CD4-positive, alpha-beta memory T cell (primary cell): Measurements from ENCODE around the gene FOS. TPM values are rescaled to one million over a fixed set of nuclear protein-coding genes. Genes with fewer than 3 reads are reported as not detected.

ENCODE experiments used
- CTCF ChIA-PET: fragments of 350-600 bp; sonication (Branson Sonifier 250); formaldehyde crosslinking; loops from one replicate; lab custom pipeline; 2021; ENCODE audit warnings: inconsistent platforms; ENCODE audit not compliant: partially characterized antibody; lab: Charles Lee
- POLR2A ChIA-PET: fragments of 350-600 bp; sonication (Branson Sonifier 250); formaldehyde crosslinking; loops from one replicate; lab custom pipeline; 2021; ENCODE audit not compliant: partially characterized antibody; lab: Charles Lee
- DNase-seq, 5 donors: peaks; one replicate each; pipeline versions ENCODE4 v3.0.0 to v3.0.0-alpha.2; 2020 to 2022; ENCODE audit warnings: mixed read lengths in 1 of 5
- H3K27ac ChIP-seq: one replicate; pipeline ENCODE4 v1.7.0; 2013; ENCODE audit warnings: low read depth, low read length
- H3K27me3 ChIP-seq: 2 replicates; pipeline ENCODE4 v1.7.0; 2013; ENCODE audit warnings: mild to moderate bottlenecking, low read length, moderate library complexity; ENCODE audit not compliant: insufficient read depth
- H3K36me3 ChIP-seq: 2 replicates; pipeline ENCODE4 v1.7.0; 2013; ENCODE audit warnings: mild to moderate bottlenecking, low read length, moderate library complexity; ENCODE audit not compliant: insufficient read depth
- H3K4me1 ChIP-seq: 2 replicates; pipeline ENCODE4 v1.7.0; 2013; ENCODE audit warnings: mild to moderate bottlenecking, low read length, moderate library complexity; ENCODE audit not compliant: insufficient read depth
- H3K4me3 ChIP-seq, 2 donors: one replicate each; pipeline ENCODE4 v1.7.0; 2013; ENCODE audit warnings: low read length in 2 of 2, mild to moderate bottlenecking in 1 of 2
- H3K9me3 ChIP-seq, 2 donors: one replicate each; pipeline ENCODE4 v1.7.0; 2013; ENCODE audit warnings: low read length in 2 of 2, control low read depth in 1 of 2; ENCODE audit not compliant: control insufficient read depth in 1 of 2
- H3K27ac Mint-ChIP-seq, 7 donors: one replicate each; pipeline ENCODE4 v1.8.0; 2020 to 2021; ENCODE audit warnings: mixed read lengths in 7 of 7, mild to moderate bottlenecking in 6 of 7, inconsistent platforms in 3 of 7, moderate library complexity in 3 of 7
- H3K27me3 Mint-ChIP-seq, 2 donors: one replicate each; pipeline ENCODE4 v1.8.0; 2020 to 2021; ENCODE audit warnings: mixed read lengths in 2 of 2
- H3K36me3 Mint-ChIP-seq, 2 donors: one replicate each; pipeline ENCODE4 v1.8.0; 2020 to 2021; ENCODE audit warnings: mixed read lengths in 2 of 2, inconsistent platforms in 1 of 2, mild to moderate bottlenecking in 1 of 2
- H3K4me1 Mint-ChIP-seq, 4 donors: one replicate each; pipeline ENCODE4 v1.8.0; 2020 to 2021; ENCODE audit warnings: mixed read lengths in 4 of 4, mild to moderate bottlenecking in 1 of 4
- H3K4me3 Mint-ChIP-seq, 8 donors: one replicate each; pipeline ENCODE4 v1.8.0; 2020 to 2021; ENCODE audit warnings: mixed read lengths in 8 of 8, mild to moderate bottlenecking in 7 of 8, moderate library complexity in 6 of 8, inconsistent platforms in 3 of 8
- H3K9me3 Mint-ChIP-seq, 8 donors: one replicate each; pipeline ENCODE4 v1.8.0; 2020 to 2021; ENCODE audit warnings: mixed read lengths in 8 of 8, mild to moderate bottlenecking in 5 of 8, inconsistent platforms in 3 of 8, moderate library complexity in 1 of 8
- intact Hi-C: fragments of 100-400 bp; cut with micrococcal nuclease; formaldehyde crosslinking; loops from one replicate; pipeline ENCODE4 v1.15.1; 2023
- polyA plus RNA-seq, 2 donors: library from polyadenylated mRNA; unstranded; fragments of 300-500 nt; fragmentation: Illumina TruSeq; gene quantifications; one replicate each; pipeline ENCODE4 v1.2.3, GENCODE V29; 2021
- total RNA-seq, 2 experiments: library from RNA; stranded (reverse); gene quantifications; one replicate each; pipeline ENCODE4 v1.2.3, GENCODE V29; 2021

Gene FOS
- total and polyA plus RNA-seq, 4 experiments from 2014 or later: 4.1 to 519 (median 83.3) TPM

DNA sequence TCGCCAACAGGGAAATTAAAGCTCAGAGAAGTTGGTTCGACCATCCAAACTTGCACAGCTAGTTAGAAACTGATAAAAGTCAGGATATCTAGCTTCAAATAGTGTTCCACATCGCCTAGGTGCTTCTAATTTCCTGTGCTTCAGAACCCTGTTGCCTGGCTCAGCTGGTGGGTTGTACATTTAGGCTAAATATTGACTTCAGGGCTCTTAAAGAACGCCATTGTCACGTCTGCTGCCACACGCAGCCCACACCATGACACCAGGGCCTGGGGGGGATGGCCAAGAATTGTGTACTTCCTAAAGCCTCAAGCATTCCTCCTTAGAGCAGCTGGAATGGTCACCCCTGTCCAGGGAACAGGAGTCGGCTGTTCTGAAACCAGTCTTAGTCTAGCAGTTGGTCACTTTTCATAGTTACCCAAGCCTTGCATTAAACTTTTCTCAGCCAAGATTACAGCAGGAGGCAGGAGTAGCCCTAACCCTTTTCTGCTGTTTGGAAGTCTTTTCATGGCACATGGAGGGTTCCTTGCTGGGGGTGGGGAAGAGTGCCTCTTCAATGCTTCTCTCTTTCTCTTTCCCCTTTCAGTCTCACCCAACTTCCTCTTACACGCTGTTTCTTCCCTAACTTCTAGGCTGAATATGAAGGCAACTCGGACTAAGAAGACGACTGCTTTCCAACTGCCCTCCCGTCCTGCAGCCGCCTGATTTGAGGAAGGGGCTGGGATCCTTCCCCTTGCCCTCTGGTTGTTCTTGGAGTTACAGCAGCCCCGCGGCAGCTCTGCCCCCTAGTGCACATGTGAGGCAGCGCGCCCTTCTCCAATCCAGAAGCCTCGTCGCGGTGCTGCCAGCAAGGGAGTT is 17.1 kb downstream of the FOS start:
- Histone ChIP-seq H3K27ac (peak overlapping the region; percentile 90), H3K27me3 (no peaks in the 10 kb centered on the region), H3K4me1 (peaks cover 30% of the 10 kb centered on the region), H3K9me3 (no peaks in the 10 kb centered on the region), H3K36me3 (no peaks in the 10 kb centered on the region), H3K4me3 (peak overlapping the region; percentile 20 to 23)
- peak overlapping the region; percentile 84 to 99 (median 98) for H3K27ac Mint-ChIP-seq
- CTCF ChIA-PET: interaction anchor here (0.7 to 14.1 kb wide), 30 partner anchors 9 to 435 kb away, joined by 3 to 273 read pairs (median 5); partner anchors contain the start of genes NEK9 and TMED10
- peak; percentile 74 to 78 (median 77) for DNase-seq
- H3K36me3 Mint-ChIP-seq: no peaks in the 10 kb centered on the region
- intact Hi-C loops: loop anchor here (1.0 kb wide), 4 partner anchors 63 to 168 kb away; partner anchors contain the start of gene NEK9
- POLR2A ChIA-PET: interaction anchor here (0.7 to 4.4 kb wide), 14 partner anchors 9 to 292 kb away, joined by 3 to 47 read pairs (median 7); partner anchors contain the start of genes FOS, NEK9 and TMED10
- H3K9me3 Mint-ChIP-seq: no peaks in the 10 kb centered on the region
- H3K4me1 Mint-ChIP-seq: peaks cover 10 to 28% (median 22%) of the 10 kb centered on the region in 4 donors
- H3K4me3 Mint-ChIP-seq: peak overlapping the region; percentile 83 to 97 (median 92)
- no peaks in the 10 kb centered on the region for H3K27me3 Mint-ChIP-seq

DNA sequence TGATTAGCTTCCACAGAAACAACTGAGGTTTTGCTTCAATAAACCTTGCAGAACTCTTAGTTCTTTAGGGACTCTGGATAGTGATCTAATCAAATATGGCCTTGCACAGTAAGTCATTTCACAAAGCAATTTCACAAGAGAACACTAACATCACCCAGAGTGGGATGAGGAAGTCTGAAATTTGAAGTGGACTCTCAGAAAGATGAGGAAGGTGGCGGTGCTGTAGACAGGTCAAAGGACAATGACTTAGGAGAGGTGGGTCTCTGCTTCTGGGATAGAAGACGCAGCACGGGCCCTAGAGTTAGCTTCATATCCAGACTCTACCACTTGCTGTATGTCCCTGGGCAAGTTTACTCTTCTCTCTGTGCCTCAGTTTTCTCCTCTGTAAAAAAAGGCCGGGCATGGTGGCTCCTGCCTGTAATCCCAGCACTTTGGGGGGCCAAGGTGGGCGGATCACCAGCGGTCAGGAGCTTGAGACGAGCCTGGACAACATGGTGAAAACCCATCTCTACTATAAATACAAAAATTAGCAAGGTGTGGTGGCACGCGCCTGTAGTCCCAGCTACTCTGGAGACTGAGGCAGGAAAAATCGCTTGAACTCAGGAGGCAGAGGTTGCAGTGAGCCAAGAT is 18.9 kb downstream of the FOS start:
- Histone ChIP-seq H3K4me1 (peaks cover 37% of the 10 kb centered on the region), H3K27me3 (no peaks in the 10 kb centered on the region), H3K9me3 (no peaks in the 10 kb centered on the region), H3K4me3 (no peak overlapping the region), H3K27ac (no peak overlapping the region), H3K36me3 (no peaks in the 10 kb centered on the region)
- CTCF ChIA-PET: interaction anchor here (0.7 to 14.1 kb wide), 17 partner anchors 7 to 437 kb away, joined by 3 to 273 read pairs (median 5); partner anchors contain the start of genes NEK9 and TMED10
- intact Hi-C loops: no loop called here
- H3K27ac Mint-ChIP-seq: no peak overlapping the region
- no peaks in the 10 kb centered on the region for H3K36me3 Mint-ChIP-seq
- H3K4me1 Mint-ChIP-seq: peaks cover 16 to 43% (median 25%) of the 10 kb centered on the region in 4 donors
- H3K9me3 Mint-ChIP-seq: no peaks in the 10 kb centered on the region
- POLR2A ChIA-PET: interaction anchor here (1.1 to 1.8 kb wide), 2 partner anchors 65 to 171 kb away, joined by 6 read pairs; partner anchors contain the start of gene NEK9
- no peaks in the 10 kb centered on the region for H3K27me3 Mint-ChIP-seq
- no peak for DNase-seq
- H3K4me3 Mint-ChIP-seq: no peak overlapping the region

DNA sequence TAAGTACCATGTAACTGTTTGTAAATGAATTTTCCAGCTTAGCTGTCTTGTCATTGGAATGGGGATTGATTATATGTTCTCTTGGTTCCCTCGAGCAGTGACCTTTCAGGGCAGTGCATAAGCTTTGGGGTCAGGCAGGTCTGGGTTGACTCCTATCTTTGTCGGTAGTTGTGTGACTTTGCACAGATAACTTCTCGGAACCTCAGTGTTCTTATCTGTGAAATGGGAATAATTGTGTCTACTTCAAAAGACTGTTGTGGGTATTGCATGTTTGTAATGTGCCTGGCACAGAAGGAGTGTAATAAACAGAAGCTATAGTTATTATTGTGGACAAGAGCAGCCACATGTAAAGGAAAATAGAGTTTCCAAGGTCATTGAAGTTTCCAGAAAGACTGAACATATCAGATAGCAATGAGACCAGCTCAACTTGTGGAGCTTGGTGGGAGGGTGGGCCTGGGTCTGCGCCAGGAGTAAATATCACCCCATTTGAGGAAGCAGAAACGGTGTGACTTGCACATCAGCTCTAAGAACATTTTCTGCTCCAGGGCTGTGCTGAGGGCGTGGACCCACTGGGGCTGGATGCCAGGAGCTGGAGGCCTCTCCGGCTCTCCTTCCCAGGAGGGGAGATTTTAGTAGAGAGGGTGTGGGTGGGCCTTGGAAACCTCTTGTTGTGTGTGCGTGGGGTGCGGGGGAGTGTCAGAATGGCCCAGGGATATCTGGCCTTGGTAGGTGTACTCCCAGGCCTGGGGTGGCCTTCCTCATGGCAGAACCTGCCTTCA is 19.7 kb downstream of the FOS start:
- intact Hi-C loops: no loop called here
- no peak overlapping the region for H3K27ac ChIP-seq
- peaks cover 36% of the 10 kb centered on the region for H3K4me1 ChIP-seq
- Mint-ChIP-seq H3K4me1 (peaks cover 15 to 42% (median 26%) of the 10 kb centered on the region in 4 donors), H3K36me3 (no peaks in the 10 kb centered on the region), H3K4me3 (no peak overlapping the region), H3K27me3 (no peaks in the 10 kb centered on the region), H3K27ac (peak overlapping the region in 2 of 7 donors; percentile 70 to 75), H3K9me3 (no peaks in the 10 kb centered on the region)
- no peaks in the 10 kb centered on the region for H3K36me3 ChIP-seq
- H3K27me3 ChIP-seq: no peaks in the 10 kb centered on the region
- H3K4me3 ChIP-seq: no peak overlapping the region
- ChIA-PET CTCF (interaction anchor here (0.6 to 14.1 kb wide), 13 partner anchors 10 to 263 kb away, joined by 3 to 273 read pairs (median 4); partner anchors contain the start of gene NEK9), POLR2A (interaction anchor here (0.7 to 1.8 kb wide), 4 partner anchors 66 to 172 kb away, joined by 3 to 6 read pairs (median 4); partner anchors contain the start of gene NEK9)
- no peaks in the 10 kb centered on the region for H3K9me3 ChIP-seq
- DNase-seq: no peak

DNA sequence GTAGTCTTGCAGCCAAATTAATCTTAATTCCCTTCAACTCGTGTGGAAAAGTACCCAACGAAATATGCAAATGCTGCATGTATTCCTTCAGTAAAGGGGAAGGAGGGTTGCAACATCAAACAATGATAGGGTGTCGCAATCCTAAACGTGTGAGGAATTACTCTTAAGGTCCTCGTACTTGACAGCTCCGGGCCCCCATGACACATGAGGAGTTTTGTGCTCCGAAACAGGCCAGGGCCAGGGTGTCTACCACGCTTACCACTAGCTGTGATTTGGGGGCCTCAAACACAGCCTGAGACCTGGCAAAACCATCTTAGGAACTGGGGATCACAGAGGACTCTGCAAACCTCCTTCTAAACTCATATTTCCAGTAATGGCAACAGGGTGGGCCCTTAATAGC is 20.4 kb downstream of the FOS start:
- H3K27ac Mint-ChIP-seq: no peak overlapping the region
- Histone ChIP-seq H3K9me3 (no peaks in the 10 kb centered on the region), H3K4me3 (no peak overlapping the region), H3K27me3 (no peaks in the 10 kb centered on the region), H3K4me1 (peaks cover 31% of the 10 kb centered on the region), H3K27ac (no peak overlapping the region), H3K36me3 (no peaks in the 10 kb centered on the region)
- intact Hi-C loops: no loop called here
- ChIA-PET CTCF (interaction anchor here (0.8 to 14.1 kb wide), 10 partner anchors 10 to 262 kb away, joined by 3 to 273 read pairs (median 5); partner anchors contain the start of gene NEK9), POLR2A (interaction anchor here (0.7 to 0.9 kb wide), 2 partner anchors 123 to 173 kb away, joined by 3 read pairs; partner anchors contain the start of gene NEK9)
- peak in 1 of 5 donors; percentile 37 for DNase-seq
- H3K9me3 Mint-ChIP-seq: no peaks in the 10 kb centered on the region
- H3K36me3 Mint-ChIP-seq: no peaks in the 10 kb centered on the region
- H3K4me1 Mint-ChIP-seq: peaks cover 18 to 42% (median 27%) of the 10 kb centered on the region in 4 donors
- no peak overlapping the region for H3K4me3 Mint-ChIP-seq
- peaks cover 0 to 2% of the 10 kb centered on the region in 2 donors for H3K27me3 Mint-ChIP-seq

DNA sequence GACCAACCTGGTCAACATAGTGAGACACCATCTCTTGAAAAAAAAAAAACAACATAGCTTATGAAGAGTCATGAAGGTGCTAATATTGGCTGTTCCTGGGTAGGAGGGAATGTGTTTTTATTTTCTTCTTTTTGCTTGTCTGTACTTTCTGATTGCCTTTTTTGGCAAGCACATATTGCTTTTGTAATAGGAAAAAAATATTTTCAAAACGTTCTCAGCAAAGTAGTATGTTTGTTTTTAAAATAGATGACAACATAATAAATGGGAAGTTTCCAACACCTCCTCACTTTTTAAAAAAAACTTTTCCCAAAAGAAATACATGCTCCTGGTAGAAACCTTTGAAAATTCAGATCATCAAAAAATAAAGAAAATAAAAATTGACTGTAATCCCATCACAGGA is 20.9 kb downstream of the FOS start:
- H3K27me3 ChIP-seq: no peaks in the 10 kb centered on the region
- H3K4me1 ChIP-seq: peaks cover 27% of the 10 kb centered on the region
- no peaks in the 10 kb centered on the region for H3K36me3 ChIP-seq
- Mint-ChIP-seq H3K27ac (no peak overlapping the region), H3K4me1 (peaks cover 18 to 41% (median 24%) of the 10 kb centered on the region in 4 donors), H3K27me3 (peaks cover 0 to 2% of the 10 kb centered on the region in 2 donors), H3K36me3 (no peaks in the 10 kb centered on the region), H3K9me3 (no peaks in the 10 kb centered on the region), H3K4me3 (no peak overlapping the region)
- H3K27ac ChIP-seq: no peak overlapping the region
- no peak for DNase-seq
- H3K4me3 ChIP-seq: no peak overlapping the region
- POLR2A ChIA-PET: no interaction called here
- no peaks in the 10 kb centered on the region for H3K9me3 ChIP-seq
- intact Hi-C loops: no loop called here
- CTCF ChIA-PET: interaction anchor here (0.8 to 14.1 kb wide), 10 partner anchors 9 to 262 kb away, joined by 3 to 273 read pairs (median 5); partner anchors contain the start of gene NEK9

DNA sequence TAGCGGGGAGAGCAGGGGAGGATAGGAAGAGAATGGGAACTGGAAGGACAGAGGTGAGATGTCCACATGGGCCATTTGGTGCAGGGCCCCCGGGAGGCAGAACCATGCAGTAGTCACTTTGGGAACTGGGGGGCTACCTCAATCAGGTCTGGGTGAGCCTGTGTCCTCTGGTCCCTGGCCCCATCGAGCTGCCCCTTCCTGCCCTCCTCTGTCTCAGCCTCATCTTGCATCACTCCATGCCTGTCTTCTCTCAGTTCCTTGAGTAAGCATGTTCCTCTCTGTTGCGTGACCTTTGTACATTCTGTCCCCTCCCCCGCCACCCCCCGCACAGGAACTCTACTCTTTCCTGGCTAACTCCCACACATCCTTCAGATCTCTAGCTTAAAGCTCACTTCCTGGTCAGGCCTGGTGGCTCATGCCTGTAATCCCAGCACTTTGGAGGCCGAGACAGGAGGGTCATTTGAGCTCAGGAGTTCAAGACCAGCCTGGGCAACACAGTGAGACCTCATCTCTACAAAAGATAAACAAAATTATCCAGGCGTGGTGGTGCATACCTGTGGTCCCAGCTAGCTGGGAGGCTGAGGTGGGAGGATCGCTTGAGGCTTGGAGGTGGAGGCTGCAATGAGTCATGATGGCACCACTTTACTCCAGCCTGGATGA is 23.2 kb downstream of the FOS start:
- Mint-ChIP-seq H3K4me1 (peaks cover 3 to 23% (median 10%) of the 10 kb centered on the region in 4 donors), H3K36me3 (no peaks in the 10 kb centered on the region), H3K27ac (peak overlapping the region in 2 of 7 donors; percentile 39 to 46), H3K9me3 (no peaks in the 10 kb centered on the region), H3K27me3 (peaks cover 0 to 2% of the 10 kb centered on the region in 2 donors), H3K4me3 (no peak overlapping the region)
- Histone ChIP-seq H3K27me3 (no peaks in the 10 kb centered on the region), H3K27ac (no peak overlapping the region), H3K9me3 (no peaks in the 10 kb centered on the region), H3K4me3 (no peak overlapping the region), H3K36me3 (no peaks in the 10 kb centered on the region), H3K4me1 (peaks cover 8% of the 10 kb centered on the region)
- ChIA-PET CTCF (interaction anchor here (1.1 to 14.1 kb wide), 10 partner anchors 8 to 260 kb away, joined by 3 to 273 read pairs (median 10); partner anchors contain the start of gene NEK9), POLR2A (interaction anchor here (0.6 to 1.5 kb wide), 3 partner anchors 164 to 175 kb away, joined by 3 to 7 read pairs (median 3); partner anchors contain the start of gene NEK9)
- intact Hi-C loops: no loop called here
- no peak for DNase-seq
